Left hindlimb (tissue), 1 donor: ENCODE measurements around the gene CBX2.
"Not testable (repeated sequence)": the region's sequence is repeated elsewhere in the genome, so short reads cannot be mapped to it uniquely, and the experiment has no call there.

Experiments
- DNase-seq: peaks from one replicate; pipeline ENCODE4 v3.0.0-alpha.2; 2018

The CBX2 gene

DNA sequence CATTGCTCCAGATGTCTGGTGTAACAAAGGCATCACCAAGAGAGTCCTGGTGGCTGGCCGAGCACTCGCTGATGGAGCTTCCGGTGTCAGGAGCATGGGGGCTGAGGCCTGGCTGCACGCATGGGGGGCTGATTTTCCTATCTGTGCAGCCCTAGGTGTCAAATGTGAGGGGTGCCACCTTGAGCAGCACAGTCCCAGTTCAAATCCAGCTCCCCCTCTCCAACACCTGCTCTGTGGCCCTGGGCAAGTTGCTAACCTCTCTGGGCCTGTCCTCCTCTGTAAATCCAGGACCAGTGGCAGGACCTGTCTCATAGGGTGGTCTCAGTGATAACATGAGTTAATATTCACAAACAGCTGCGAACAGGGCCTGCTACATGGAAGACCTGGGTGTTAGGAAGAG is 34.3 kb upstream of the CBX2 start:
- no peak for DNase-seq

DNA sequence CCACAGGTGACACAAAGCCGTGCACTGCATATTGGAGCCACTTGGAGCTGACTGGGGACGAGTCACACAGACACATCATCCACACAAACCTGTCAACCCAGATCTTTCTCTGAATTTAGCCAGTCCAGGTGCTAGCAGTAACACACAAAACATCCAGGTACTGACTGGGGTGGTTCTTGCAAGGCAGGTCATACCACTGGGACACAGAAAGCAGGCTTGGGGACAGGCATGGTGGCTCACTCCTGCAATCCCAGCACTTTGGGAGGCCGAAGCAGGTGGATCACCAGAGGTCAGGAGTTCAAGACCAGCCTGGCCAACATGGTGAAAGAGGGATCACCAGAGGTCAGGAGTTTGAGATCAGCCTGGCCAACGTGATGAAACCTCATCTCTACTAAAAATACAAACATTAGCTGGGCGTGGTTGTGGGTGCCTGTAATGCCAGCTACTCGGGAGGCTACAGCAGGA is 32.3 kb upstream of the CBX2 start:
- DNase-seq: no peak

DNA sequence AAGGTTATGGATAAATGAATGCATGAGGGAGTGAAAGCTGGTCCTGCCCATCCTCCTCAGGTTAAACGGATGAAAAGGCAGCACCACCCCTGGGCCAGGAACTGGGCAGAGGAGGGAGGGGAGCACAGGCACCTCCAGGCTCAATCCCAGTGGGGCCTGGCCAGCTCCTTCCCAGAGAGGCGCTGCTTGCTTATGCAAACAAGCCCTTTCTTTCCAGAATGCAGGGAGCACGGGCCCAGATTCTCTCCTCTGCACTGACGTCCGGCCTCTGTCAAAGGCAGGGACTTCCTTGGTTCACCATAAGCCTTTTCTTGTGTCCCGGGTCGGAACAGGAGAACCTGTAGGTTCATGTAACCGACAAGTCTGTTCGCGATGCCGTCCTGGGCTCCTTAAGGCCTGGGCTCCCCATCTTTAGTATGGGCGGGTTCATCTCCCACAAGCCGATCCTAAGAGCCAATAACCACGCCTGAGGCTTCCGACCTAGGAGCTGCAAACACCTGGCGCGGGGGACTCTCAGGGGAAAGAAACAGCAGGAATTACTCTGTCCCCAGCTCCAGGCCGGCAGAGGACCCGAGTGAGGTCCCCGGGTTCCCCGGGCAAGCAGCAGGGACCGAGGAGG is 30.9 kb upstream of the CBX2 start:
- DNase-seq: no peak

DNA sequence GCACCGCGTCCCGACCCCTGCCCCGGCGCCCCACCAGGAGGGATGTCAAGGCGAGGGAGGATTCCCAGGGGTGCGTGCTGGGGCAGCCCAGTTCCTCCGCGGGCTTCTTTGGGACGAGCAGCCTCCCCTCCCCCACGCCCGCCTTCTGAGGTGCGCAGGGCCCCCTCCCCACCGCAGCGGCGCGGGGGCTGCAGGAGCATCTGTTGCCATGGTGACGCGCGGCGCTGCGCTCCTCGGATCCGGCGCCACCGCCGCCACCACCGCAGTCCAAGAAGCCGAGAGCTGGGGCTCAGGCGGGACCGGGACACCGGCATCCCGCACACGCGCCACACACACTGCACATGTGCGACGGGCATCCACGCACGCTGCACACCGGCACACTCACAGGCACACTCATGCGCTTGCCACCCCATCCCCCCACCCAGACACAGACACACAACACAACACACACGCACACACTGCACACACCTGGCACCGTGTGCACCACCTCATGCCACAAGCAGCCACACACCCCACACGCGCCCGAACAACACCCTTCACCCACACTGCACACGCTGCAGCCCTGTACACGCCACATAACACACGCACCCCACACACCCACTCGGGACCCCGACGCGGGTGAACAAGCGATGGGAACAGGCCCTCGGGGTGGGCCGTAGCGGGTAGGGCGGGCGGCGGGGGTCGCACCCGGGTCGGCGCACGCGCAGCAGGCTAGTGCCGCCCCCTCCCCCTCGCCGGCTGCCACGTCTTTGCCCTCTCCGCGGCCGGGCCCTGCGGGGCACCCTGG is 30.2 kb upstream of the CBX2 start:
- no peak for DNase-seq

DNA sequence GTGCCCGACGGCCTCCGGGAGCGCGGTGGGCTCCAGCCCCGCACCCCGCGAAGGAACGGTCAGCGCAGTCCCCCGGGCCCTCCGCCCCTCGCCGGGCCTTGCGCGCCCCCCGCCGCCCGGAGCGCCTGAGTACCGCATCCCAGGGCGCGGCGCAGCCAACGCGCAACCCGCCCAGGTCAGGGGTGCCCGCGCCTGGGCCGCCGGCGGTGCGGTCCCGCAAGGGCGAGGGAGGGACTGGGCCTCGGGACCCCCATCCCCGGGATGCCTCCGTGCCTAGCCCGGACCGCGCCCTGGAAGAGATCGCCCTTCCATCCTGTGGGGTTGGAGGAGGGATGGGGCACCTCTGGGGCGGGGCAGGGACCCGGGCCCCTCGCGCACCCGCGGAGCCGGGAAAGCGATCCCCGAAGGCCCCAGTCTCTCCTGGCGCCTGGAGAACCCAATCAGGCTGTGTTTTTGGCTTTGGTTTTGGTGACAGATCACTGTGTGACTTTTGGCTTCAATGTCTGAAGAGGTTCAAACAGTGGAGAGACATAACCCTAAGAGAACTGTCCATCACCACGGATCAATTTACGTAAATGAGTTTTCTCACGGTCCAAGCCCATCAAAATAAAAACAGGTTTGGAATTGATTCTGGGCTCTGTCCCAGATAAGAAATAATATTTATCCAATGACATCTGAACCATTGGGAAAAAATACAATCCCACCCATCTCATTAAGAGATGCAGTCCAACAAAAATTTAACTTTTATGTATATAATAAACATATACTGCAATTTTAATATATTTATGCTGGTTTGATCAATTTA is 29.5 kb upstream of the CBX2 start:
- DNase-seq: no peak

DNA sequence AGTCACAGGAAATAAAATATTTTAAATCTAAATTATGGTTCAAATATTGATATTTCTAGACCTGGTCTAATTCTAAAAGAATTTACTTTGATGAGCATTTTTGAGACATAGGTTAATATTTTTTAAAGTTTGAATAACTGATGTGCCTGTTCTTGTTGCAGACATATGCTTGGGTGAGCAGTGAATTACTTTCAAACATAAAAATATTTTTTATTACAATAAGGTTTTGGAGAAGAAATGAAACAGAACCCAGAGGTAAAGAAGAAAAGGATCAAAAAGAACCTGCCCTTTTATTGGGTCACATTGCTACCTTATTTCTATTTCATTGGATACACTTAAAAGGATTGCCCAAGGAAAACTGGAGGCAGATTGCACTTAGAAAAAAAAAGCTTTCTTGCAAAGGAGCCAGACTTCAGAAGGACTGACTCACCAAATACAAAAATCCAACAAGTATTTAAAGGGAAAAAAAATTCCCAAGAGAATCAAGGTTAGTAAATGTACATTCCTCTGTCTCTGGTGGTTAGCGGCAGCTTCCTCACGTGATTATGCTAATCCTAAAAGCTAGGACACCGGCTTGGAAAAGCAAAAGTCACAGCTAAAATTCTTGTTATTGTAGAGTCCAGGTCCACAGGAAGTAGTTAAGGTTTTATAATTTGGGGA is 28.7 kb upstream of the CBX2 start:
- DNase-seq: no peak

DNA sequence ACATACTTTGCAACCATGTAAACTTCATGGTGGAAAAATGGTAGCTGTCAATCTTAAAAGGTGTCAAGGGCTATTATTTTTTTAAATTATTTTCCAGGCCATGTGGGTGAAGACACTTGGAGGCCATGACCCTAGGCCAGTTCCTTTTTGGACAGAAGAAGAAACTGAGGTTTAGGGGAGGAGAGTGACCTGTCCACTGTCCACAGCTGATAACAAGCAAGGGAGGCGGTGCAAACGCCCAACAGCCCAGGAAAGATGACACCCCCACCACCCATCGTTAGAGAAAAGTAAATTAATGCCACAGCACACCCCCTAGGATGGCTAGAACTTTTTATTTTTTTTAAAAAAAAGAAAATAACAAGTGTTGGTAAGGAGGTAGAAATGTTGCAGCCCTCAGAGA is 28.0 kb upstream of the CBX2 start:
- no peak for DNase-seq

DNA sequence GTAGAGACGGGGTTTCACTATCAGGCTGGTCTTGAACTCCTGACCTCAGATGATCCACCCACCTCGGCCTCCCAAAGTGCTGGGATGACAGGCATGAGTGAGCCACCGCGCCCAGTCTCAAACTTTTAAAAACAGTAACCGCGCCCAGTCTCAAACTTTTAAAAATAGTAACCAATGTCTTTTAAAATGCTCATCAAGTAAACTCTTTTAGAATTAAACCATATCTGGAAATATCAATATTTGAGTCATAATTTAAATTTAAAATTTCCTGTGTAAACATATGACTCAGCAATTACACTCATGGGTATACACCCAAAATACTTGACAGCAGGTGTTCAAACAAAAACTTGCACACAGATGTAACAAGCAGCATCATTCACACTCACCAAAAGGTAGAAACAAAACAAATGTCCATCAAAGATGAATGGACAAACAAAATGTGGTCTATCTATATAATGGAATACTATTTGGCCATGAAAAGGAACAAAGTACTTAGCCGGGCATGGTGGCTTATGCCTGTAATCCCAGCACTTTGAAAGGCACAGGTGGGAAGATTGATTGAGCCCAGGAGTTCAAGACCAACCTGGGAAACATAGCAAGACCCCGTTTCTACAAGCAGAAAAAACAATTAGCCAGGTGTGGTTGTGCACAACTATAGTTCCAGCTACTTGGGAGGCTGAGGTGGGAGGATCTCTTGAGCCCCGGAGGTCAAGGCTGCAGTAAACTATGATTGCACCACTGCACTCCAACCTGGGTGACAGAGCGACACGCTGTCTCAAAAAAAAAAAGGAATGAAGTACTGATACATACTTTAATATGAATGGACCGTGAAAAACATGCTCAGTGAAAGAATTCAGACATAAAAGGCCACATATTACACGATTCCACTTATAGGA is 27.1 kb upstream of the CBX2 start:
- no peak for DNase-seq

DNA sequence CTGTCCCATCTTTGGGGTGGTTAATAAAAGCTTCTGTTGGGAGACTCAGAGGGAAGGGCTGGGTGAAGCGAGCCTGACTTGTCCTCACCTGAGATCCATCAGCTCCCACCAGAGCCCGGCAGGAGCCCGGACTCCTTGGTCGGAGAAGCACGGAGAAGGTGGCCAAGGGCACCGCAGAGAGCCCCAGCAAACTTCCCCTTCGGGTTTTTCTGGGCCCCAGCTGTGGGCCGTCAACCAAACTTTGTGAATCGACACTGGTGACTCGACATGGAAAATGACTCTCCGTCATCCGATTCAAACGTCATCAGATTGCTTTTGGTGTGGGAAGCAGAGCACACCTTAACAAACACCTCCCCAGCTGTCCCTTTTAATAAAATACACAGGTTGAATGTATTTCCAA is 25.8 kb upstream of the CBX2 start:
- DNase-seq: no peak

DNA sequence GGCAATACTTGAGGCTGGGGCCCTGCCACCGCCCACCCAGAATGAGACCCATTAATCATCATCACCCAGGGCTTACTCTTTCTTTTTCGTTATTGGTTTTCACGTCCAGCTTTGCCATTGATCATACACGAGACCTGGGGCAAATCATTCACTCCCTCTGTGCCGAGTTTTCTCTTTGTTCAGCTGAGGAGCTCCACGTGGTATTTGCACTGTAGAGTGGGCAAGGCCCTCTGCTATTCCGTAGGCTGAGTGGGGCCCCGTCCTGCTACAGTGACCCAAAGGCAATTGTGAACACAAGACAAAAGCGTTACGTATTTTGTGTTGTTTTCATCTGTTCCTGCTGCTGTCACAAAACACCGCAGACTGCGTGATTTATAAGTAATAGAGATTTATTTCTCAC is 23.6 kb upstream of the CBX2 start:
- DNase-seq: no peak

DNA sequence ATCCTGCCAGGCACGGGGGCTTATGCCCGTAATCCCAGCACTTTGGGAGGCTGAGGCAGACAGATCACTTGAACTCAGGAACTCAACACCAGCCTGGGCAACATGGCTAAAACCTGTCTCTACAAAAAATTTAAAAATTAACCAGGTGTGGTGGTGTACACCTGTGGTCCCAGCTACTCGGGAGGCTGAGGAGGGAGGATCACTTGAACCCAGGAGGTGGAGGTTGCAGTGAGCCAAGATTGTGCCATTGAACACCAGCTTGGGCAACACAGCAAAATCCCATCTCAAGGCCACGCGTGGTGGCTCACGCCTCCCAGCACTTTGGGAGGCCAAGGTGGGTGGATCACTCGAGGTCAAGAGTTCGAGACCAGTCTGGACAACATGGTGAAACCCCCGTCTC is 23.0 kb upstream of the CBX2 start:
- not testable (repeated sequence) for DNase-seq

DNA sequence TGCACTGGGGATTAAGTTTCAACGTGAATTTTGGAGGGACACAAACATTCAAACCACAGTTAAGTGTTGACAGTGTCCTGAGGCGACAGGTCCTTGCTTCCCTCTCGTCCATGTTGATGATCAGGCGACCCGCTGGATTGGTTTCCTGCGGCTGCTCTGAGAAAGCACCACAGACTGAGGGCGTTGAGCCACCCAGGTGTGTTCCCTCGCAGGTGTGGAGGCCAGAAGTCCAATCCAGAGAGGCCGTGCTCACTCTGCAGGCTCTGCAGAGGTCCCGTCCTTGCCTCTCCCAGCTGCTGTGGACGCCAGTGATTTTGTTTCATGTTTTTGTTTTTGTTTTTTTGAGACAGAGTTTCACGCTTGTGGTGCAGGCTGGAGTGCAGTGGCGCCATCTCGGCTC is 22.4 kb upstream of the CBX2 start:
- DNase-seq: no peak

DNA sequence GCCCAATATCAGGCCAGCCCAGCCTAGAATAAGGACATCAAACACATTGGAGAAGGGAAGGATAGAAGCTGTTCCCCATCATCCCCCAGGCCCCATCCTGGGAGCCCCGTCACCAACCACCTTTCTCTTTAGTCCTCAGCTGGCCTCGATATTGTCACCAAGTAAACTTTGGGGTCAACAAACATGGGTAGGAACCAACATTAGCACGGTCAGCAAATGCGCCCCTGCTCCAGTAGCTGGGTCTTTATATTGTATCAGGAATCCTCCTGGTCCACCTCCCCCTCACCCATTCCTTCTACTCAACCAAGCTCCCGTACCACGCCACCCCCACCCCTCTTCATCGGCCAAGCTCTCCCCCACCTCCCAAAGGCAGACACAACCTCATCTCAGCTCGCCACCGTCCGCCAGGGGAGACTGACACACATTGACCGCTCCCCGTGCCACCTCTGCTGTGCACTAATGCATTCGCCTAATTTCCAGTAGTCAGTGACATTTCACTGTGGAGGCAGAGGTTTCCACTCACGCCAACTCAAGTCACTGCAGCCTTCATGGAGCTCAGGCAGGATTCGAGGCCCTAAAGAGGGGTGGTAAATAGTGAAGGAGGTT is 20.7 kb upstream of the CBX2 start:
- no peak for DNase-seq

DNA sequence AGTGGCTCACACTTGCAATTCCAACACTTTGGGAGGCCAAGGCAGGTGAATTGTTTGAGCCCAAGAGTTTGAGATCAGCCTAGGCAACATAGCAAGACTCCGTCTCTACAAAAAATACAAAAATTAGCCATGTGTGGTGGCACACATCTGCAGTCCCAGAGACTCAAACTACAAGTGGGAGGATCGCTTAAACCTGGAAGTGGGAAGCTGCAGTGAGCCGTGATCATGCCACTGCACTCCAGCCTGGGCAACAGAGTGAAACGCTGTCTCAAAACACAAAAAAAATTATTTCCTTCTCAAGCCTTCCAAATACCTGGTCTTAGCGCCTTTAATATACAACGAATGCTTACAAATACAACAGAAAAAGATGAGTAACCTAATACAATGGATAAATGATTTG is 19.7 kb upstream of the CBX2 start:
- DNase-seq: no peak

DNA sequence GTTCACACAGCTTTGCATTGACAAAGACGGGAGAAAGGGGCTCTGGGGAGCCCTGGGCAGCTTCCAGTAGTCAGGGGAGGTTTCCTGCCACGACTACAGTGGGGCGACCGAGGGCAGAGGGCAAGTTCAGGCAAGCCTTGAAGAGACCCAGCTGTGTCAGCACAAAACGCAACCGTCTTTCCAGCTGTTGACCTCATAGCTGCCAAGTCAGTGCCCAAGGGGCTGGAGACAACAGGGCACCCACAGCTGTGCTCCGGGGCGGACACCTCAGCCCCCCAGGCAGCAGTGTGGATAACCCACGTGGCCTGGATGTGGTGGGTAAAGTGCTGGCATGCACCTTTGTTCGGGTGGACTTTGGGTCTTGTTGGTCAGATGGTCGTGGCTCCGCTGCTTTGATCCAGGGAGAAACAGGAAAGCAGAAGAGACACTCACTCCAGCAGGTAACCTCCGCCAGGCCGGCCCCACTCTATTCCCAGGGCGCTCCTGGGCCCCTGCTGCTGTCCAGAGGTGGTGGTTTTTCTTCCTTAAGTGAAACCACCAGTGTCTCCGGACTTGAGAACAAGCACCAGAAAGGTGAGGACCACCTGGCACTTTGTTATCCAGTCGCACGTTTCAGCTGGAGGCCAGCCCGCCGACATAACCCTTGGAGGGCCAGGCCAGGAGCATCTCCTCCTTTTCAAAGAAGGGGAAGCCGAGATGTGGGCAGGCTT is 17.6 kb upstream of the CBX2 start:
- no peak for DNase-seq

DNA sequence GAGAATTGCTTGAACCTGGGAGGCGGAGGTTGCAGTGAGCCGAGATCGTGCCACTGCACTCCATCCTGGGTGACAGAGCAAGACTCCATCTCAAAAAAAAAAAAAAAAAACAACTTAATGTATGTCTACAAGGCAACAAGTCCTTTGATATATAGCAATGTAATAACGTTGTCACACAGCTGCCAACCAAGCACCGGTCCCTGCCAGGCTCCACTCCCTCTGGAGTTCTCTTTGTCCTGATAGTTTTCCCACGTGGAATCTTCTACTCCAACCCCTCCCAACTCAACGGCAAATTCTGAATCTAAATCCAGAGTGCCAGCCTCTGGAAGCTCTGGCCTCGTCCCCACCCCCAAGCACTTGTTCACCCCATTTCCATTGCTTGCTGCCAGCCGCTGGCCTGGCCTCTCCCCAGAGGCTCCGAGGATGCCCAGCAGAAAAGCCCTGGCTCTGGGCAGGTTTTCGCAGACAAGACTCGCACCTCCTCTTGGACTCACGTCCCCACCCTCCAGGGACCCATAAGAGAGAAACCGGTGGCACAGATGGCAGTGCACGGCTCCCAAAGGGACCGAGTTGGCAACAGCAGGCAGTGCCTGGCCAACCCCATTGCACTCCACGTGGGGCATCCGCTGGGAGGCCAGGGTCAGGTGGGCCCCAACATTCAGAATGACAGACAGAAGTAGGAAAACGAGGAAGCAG is 15.9 kb upstream of the CBX2 start:
- DNase-seq: no peak

DNA sequence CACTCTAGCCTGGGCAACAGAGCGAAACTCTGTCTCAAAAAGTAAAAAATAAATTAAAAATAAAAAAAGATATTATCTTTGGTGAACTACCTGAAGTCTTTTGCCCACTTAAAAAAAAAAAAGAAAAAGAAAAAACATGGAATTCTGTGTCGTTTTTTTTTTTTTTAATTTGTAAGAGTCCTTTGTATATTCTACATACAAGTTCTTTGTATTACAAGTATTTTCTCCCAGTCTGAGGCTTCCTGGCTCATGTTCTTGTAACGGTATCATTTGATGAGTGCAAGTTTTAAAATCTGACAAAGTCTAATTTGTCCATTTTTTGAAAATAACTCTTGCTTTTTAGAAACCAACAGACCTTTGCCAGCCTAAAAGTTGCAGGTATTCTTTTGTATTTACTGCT is 12.2 kb upstream of the CBX2 start:
- DNase-seq: no peak

DNA sequence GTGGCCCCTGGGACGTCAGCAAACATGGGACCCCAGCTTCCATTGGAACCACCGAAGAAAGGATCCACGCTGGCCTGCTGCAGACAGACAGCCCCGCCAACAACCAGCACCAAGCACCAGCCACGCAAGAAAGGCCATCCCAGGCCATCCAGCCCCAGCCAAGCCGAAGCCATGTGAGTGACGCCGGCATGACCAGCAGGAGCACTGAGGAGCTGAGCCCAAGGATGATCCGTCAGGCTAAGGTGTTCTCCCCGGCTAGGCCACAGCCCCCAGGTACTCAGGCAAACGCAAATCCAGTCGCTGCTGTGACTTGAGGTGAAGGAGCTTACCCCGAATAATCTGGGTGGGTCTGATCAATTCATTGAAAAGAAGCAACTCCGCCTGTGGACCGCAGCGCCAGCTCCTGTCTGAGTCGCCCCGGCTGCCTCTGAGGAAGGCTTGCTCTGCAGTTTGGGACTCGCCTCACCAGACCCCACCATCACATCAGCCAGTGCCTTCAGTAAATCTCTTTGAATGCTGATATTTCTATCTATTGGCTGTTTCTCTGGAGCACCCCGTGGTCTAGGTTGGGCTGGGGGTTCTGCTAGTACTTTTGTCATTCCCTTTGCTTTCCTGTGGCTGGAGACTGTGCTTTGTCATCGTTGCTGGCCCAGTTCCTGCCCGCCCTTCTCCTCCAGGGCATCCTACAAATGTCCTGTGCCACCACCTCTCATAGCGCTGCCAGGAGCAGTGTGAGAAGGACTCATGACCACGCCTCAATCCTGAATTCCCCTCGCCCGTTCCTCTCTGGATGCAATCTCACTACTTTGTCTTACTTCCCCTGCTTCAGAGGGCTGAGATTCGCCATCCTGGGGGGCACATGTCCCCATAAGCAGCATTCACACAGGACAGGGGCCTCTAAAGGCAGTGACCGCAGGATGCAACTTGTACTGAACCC is 8.1 kb upstream of the CBX2 start:
- DNase-seq: no peak

DNA sequence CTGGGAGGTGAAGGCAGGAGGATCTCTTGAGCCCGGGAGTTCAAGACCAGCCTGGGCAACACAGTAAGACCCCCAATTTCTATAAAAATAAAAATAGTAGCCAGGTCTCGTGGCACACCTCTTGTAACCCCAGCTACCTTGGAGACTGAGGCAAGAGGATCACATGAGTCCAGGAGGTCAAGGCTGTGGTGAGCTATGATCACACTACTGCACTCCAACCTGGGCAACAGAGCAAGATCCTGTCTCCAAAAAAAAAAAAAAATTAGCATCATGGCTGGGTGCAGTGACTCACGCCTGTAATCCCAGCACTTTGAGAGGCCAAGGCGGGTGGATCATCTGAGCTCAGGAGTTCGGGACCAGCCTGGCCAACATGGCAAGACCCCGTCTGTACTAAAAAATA is 6.7 kb upstream of the CBX2 start:
- DNase-seq: no peak
